Activated CD8-positive, alpha-beta memory T cell treated with anti-CD3 and anti-CD28 coated beads, Interleukin-2, amount 50 U/mL, for 24 hours (primary cell): ENCODE results near the gene SHISA3.
"Not testable (repeated sequence)": the region's sequence is repeated elsewhere in the genome, so short reads cannot be mapped to it uniquely, and the experiment has no call there.

Source experiments
- DNase-seq: peaks from one replicate; pipeline ENCODE4 v3.0.0-alpha.2; 2020; ENCODE audit errors: extremely low read depth

Gene SHISA3

DNA sequence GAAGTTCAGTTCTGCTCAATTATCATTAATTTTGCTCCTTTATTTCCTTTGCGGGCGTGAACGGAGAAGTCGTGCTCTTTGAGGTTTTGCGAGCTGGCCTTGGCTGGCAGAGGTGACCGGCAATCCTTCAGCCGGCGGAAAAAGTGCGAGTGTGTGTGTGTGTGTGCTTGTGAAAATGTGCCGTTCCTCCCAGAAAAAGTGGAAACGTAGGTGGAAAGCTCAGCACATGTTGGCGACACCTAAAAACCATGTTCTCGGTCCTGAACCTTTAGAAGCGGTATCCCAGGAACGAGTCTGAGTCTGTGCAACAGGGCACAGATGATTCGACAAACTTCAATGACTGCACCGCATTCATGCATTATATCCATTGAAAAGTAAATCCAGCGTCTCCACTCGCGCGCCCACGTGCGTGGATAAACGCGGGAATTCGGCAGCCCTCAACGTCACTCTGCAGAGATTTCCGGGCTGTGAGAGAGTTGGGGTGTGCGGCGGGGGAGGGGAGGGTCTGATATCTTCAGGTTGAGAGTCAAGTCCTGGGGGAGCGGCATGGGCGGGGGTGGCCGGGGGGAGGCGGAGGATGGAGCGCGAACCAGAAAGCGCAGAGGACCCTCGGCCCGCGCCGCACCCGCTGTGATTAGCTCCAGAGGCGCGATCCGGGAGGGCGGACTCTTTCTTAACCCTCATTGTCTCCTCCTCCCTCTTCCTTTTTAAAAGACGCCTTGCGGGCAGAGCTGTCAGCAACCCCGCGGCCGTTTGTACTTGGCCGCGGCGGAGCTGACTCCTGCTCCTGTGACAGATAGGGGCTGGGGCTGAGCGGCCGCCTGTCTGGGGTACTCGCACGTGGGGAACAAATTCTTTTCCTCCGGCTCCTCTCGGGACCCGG, at the start of gene SHISA3:
Gene SHISA3, plus strand, starts transcription at position 737 of the 883 bp plus-strand sequence. CDS start 569 bp downstream, outside the sequence.
- no peak for DNase-seq

DNA sequence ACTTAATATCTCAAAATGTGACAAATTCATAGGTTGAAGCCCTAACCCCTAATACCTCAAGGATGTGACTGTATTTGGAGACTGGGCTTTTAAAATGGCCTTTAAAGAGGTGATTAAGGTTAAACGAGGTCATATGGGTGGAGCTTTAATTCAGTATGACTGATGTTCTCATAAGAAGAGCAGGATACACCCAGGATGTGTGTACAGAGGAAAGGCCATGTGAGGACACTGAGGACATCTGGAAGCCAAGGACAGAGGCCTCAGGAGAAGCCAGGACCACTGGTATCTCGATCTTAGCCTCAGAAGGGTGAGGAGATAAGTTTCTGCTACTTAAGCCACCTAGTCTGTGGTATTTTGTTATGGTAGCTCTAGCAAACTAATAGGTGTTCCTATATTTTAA, 49.0 kb upstream of the SHISA3 start:
- DNase-seq = no peak

DNA sequence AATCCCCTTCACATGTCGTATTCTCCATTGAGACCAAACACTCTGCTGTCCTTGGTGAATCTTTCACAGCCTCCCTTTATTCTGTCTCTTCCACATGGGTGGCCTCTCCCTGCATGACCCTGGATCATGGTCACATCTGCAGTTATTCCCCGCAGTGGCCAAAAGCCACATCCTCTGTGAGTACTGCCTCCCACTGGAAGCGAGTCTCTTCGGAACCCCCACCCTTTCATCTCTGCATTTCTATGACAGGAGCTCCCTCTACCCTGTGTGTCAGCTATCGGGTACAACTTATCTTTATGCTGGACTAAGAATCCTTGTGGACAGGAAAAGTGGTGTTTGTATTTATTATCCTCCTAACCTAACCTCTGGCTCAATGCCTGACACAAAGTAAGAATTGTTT, 48.6 kb upstream of the SHISA3 start:
- DNase-seq = no peak

DNA sequence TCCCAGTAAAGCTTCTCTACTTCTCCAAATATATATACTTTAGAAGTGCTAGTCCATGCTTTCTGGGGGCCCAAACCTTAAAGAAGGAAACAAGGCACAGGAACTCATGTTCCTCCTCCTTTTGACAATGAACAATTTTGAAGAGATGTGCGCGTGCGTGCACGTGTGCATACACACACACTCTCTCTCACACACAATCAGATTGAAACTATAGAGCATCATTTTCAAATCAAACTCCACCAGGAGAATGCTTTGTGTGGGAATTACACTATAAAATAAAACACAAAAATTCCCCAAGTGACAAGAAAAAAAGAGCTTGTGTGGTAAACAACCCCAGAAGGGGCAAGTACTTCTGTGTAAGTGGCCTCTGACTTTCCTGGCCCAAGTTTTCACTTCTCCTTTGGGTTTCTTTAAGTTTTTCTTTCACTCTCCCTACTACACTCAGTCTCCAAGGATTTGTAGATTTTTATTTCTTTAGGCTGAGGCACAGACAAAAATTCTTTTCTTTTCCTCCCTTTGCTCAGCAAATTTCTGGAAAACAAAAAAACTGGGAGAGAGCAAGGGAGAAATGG, 46.6 kb upstream of the SHISA3 start:
- DNase-seq = no peak

DNA sequence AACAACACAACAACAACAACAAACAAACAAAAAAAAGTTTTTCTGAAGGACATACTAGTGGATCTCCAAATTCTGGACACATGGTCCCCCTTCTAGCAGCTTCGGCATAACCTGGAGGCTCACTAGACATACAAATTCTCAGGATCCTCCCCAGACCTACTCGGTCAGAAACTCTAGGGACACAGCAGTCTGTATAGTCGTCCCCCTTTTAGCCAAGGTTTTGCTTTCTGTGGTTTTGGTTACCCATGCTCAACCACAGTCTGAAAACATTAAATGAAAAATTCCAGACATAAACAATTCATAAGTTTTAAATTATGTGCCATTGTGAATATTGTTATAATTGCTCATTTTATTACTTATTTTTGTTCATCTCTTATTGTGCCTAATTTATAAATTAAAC, 45.2 kb upstream of the SHISA3 start:
- no peak for DNase-seq

DNA sequence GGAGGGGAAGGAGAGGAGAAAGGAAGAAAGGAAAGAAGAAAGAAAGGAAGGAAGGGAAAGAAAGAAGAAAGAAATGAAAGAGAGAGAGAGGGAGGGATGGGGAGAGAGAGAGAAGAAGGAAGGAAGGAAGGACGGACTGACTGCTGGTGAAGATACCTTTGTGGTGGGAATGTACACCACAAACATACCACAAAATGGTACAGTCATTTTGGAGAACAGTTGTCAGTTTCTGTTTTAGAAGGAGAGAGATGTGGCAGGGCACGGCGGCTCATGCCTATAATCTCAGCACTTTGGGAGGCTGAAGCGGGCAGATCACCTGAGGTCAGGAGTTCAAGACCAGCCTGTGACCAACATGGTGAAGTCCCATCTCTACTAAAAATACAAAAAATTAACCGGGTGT, 40.0 kb upstream of the SHISA3 start:
- no peak for DNase-seq

DNA sequence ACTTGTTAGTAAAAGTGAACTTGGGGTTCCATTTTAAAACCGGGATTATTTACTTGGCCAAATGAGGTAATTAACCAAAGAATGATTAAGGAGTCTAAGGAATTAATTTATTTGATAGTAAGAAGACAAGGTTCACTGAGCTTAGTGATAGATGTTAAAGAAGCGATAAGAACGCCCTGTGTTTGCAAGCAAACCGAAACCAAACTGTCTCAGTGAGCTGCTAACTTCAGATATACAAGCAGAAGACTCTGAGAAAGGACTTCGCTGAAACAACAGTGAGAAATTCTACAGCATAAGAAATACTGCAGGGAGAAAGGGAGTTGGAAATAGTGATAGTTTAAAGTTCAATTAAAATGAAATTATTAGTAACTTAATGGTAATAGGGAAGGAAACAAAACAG, 37.6 kb upstream of the SHISA3 start:
- DNase-seq = no peak

DNA sequence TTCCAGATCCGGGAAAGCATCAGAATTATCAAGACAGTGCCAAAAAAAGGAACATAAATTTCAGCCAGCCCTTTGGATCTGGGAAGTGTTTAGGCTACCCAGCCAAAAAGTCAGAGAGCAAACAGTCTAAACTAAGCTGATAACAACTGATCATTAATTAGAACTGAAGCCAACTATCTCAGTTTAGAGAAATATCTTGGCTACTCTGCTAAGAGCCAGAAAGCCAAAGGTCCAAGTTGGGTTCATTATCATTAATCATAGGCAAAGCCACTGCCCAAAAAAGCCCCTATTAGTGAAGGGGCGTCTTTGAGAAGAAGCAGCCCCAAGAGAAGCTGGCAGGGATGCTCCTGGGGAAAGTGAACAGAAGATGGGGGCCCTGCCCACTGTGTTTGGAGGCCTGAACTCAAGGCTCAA, 37.0 kb upstream of the SHISA3 start:
- DNase-seq = no peak

DNA sequence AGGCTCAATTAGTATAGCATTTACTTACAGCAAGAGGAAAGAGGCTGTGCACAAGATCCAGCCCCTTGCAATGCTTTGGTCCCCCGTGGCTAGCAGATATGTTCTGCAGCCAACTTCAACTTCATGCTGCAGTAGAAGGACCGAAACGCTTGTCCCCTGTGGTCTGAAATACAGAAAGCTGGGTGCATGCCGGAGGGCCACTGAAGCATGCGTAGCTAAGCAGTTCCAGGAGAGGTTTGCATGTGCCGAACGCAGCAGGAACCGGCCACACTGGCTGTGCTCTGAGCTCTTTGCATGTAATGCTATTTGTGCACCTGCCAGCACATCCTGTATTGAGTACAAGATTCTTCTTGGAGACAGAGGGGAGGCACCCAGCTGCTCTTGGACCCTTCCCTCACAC, 35.8 kb upstream of the SHISA3 start:
- no peak for DNase-seq

DNA sequence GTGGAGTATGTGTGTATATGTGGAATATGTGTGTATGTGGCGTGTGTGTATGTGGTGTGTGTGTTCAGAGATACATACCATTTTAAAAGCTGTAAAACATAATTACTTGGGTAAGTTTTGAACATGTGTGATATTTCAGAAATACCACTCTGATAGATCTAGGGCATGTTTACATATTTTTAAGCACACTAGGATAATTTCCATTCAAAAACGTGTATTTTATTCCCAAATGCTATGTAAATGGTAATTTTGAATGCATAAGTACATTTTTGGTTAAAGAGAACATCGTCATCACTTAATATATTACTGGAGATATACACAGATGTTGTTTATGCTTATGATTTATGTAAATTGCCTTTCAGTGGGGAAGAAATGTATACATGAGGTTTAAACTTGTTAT, 34.7 kb upstream of the SHISA3 start:
- DNase-seq = no peak

DNA sequence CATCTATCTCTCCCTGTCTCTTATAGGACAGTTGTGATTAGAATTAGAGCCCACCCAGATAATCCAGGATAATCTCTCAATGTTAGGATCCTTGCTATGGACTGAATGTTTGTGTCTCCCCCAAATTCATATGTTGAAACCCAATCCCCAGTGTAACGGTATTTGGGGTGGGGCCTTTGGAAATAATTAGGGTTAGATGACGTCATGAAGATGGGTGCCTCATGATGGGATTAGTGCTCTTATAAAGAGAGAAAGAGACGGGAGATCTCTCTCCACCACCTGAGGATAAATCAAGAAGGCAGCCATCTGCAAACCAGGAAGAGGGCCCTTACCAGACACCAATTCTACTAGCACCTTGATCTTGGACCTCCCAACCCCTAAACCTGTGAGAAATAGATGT, 33.7 kb upstream of the SHISA3 start:
- DNase-seq = no peak

DNA sequence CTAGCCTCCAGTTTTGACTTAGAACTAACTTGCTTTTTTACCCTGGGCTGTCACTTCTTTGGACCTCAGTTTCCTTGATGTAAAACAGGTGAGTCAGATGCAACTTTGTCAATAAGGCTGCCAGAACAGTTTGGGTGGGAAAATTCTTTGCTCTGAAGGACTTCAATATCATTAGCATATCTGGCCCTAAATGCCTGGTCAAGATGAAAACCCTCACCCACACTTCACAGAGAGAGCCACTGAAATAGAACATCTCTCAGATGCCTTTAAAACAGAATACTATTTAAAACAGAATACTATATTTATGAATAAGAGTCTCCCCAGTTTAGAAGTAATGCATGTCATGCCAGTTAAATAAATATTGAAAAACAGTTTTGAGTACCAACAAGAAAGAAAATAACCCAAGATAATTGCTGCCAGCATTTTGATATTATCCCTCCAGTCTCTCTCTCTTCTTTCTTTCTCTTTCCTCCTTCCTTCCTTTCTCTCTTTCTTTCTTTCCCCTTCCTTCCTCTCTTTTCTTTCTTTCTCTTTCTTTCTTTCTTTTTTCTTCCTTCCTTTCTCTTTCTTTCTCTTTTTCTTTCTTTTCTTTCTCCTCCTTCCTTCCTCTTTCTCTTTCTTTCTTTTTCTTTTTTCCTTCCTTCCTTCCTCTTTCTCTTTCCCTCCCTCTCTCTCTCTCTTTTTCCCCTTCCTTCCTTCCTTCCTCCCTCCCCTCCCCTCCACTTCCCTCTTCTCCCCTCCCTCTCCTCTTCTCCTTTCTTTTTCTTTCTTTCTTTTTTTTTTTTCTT, 32.8 kb upstream of the SHISA3 start:
- no peak for DNase-seq

DNA sequence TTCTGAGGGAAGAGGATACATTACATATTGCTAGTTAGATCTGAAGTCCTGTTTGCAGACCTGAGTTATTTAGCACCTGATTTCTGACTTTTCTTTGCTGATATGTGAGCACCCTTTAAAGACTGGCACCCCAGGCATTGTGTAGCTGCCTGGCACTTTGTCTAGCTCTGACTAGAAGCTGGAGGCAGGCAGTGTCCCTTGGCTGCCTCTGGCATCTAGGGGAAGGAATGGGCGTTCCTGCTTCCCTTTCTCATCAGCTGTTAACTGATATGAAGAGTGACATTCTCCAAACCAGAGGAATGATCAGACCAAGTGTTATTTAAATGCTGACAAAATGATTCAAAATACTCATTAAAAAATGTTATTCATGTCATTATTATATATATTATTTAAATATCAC, 30.3 kb upstream of the SHISA3 start:
- no peak for DNase-seq

DNA sequence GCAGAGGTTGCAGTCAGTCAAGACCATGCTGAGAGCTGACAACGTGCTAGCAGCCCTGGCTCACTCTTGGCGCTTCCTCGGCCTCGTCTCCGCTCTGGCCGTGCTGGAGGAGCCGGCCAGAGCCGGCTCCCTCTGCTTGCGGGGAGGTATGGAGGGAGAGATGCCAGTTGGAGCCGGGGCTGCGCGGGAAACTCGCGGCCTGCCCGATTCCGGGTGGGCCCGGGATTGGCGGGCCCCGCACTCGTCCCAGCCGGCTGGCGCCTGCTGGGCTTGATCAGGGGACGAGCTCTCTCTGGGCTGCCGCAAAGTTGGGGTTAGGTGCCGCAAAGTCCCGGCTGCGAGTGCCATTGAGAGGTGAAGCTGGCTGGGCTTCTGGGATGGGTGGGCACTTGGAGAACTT, 27.8 kb upstream of the SHISA3 start:
- DNase-seq = no peak

DNA sequence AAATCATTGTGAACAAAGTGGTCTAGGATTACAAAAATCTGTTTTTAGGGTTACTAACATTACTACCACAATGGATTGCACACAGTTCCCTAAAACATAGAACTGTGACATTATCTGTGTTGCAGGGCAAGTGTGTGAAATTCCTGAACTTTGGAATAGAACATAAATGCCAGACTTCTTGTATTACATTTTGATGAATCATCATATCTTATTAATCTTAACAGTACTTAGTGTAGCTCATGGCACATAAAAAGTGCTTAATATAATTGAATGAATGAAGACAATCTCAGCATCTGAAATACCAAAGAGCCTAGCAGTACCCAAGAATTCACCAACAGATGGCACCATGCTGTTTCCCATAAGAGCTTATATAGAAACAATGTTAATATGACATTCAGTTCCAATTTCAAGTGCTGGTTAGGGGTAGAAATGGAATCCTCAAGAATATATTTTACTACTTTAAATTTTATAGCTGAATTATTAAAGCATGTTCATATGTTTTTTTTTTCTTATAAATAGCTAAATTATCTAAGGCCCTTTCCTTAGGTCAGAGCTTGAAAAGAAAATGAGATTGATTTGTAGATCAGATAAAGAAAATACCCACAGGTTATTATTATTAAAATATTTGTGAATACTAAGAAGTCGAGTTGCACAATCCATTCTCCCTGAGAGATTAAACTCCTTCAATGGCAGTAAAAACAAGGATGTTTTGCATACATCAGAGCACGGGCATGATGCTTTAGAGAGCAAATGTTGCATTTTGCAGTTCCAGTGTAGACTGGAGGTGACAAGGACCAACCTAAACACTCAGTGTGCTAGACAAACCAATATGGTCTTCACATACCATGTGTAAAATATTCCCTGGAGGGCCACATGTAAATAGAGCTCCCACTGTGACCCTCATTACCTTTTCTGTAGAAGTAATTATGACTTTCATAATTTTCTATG, 25.7 kb upstream of the SHISA3 start:
- no peak for DNase-seq

DNA sequence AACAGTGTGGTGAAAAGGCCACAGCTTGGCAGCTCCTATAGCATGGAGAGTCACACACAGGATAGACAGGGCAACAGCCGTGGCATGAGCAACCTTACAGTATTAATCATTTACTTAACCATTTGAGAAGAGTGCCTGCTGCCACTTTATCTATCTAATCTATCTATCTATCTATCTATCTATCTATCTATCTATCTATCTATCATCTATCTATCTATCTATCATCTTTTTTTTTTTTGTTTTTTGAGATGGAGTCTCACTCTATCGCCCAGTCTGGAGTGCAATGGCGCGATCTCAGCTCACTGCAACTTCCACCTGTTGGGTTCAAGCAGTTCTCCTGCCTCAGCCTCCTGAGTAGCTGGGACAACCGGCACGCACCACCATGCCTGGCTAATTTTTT, 25.0 kb upstream of the SHISA3 start:
- DNase-seq = not testable (repeated sequence)

DNA sequence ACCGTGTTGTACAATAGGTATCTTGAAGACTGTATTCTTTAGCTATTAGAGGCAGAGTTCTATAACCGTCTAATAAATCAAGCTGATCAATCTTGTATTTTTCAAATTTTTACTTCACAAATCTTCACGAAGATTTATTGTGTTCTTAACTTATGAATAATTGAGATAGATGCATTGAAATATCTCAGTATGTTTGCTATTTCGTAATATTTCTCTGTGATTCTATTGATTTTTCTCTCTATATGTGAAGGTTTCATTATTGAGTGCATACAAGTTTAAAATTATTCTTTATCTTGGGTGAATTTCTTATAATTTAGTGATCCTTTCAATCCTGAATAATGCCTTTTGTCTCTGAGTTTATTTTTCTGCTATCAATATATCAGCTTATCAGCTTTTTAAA, 19.8 kb upstream of the SHISA3 start:
- no peak for DNase-seq

DNA sequence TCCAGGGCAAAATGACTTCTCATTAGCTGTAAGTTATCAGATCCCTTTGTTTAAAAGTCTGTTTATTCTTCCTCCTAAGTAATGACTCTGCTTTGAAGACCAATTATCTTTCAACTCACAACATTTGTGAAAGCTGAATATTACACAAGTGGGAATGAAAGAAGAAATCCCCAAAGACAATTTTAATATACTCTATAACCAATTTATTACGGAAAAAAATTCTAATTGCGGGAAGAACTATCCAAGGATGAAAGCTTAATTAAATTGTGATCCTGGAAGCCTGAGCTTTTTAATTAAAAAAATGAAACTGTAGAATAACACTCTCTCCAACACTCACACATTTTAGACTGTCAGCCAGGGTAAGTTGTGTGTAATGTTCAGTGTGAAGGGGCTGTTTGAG, 15.6 kb upstream of the SHISA3 start:
- no peak for DNase-seq

DNA sequence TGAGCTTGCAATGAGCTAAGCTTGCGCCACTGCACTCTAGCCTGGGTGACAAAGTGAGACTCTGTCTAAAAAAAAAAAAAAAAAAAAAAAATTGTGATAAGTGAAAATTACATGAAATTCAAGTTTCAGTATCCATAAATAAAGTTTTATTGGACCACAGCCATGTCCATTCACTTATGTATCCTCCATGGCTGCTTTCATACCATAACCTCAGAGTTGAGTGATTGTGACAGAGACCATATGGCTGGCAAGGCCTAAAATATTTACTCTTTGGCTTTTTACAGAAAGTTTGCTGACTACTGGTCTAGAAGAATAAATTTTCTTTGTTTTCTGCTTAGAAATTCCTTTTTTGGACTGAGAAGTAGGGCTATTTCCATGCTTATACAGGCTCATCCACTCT, 11.8 kb upstream of the SHISA3 start:
- DNase-seq = no peak

DNA sequence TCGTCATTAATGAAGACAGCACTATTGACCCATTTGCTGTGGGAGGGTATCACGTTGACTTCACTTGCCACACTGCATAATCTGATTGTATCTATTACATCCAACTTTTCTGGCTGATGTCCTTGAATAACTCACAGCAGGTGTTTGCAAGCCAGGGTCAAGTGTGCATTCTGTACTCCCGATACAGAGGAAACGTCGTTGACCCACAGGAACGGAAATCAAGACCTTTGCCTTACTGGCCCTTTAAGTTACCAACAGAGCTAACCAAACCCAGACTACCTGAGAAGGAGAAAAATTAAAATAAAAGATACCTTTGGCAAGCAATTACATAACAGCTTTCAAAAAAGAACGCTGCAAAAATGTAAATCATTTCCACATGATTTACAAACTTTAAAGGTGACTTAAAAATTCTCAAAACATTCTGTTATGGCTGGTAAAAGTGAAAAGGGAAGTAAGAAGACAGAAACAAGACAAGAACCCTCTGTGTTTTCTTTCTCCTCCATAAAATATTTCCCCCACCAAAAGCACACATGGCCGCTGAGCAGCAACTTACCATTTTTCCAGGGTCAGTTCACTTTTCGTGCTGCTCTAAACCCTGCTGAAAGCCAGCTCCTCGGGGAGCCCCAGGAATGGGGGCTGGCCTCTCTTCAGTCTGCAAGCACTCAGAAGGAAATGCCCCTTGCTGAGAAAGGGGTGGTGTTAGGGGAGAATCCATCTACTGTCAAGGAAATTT, 6.5 kb upstream of the SHISA3 start:
- no peak for DNase-seq

DNA sequence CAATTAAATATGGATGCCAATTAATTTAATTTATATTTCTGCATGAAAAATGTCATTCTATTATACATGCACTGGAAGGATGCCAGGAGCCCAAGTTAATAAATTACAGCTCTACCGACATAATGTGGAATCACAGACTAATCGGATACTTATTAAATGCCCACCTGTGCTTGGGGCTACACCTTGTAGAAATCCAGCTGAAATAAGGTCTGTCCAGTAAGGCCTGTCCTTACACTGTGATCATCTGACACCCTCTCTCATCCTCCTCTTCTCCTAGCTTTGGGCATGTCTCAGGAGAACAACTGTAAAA, 6.0 kb upstream of the SHISA3 start:
- no peak for DNase-seq
